Colonic mucosa (tissue), 4 donors: ENCODE data around the gene TAOK1. TPM values are rescaled to one million over a fixed set of nuclear protein-coding genes. Genes with fewer than 3 reads are reported as not detected.
A peak's percentile ranks its signal among the peaks of the same experiment; 100 is the strongest.

Source experiments
- DNase-seq: peaks from one replicate; pipeline ENCODE4 v3.0.0-alpha.2; 2020
- H3K27ac ChIP-seq: fragments of 200-600 bp; one replicate; pipeline ENCODE4 v1.8.0; 2021
- H3K27me3 ChIP-seq: fragments of 200-600 bp; one replicate; pipeline ENCODE4 v1.8.0; 2021
- H3K36me3 ChIP-seq: fragments of 200-600 bp; one replicate; pipeline ENCODE4 v1.8.0; 2021
- H3K4me1 ChIP-seq: fragments of 200-600 bp; one replicate; pipeline ENCODE4 v1.8.0; 2021; ENCODE audit warnings: mild to moderate bottlenecking
- H3K4me3 ChIP-seq: fragments of 200-600 bp; one replicate; pipeline ENCODE4 v1.8.0; 2021
- H3K9ac ChIP-seq, 2 donors: one replicate each; pipeline ENCODE4 v1.7.0; 2013; ENCODE audit warnings: control low read depth in 2 of 2, low read depth in 2 of 2, low read length in 2 of 2
- H3K9me3 ChIP-seq: fragments of 200-600 bp; one replicate; pipeline ENCODE4 v1.8.0; 2021
- intact Hi-C: fragments of 100-400 bp; cut with DNase I; formaldehyde crosslinking; loops from one replicate; pipeline ENCODE4 v1.14.1; 2022
- total RNA-seq, 2 donors: library from RNA; stranded (reverse); fragmentation: NEBNext Ultra II Directional in 1 of 2; extraction: Animal tissue kit (Norgen Biotek cat#: 25700) in 1 of 2; gene quantifications; one replicate each; pipeline ENCODE4 v1.2.1, GENCODE V29; 2021
- TF ChIP-seq, protein P1 (sequence below): fragments of 200-600 bp; IDR thresholded peaks from one replicate; pipeline ENCODE4 v1.8.0; 2022; ENCODE audit warnings: antibody characterized with exemption, mild to moderate bottlenecking
- donor health status: healthy.
- donor health status: DM: no; HTN: no; CAD: no.
- donor health status: DM: no; HTN: no; CAD: no.

The TAOK1 gene
- total RNA-seq, 2 donors from 2014 or later: 42.1 to 57.1 TPM

- no peaks in the 10 kb centered on the region for H3K27me3 ChIP-seq
- TF ChIP-seq, protein P1, sequence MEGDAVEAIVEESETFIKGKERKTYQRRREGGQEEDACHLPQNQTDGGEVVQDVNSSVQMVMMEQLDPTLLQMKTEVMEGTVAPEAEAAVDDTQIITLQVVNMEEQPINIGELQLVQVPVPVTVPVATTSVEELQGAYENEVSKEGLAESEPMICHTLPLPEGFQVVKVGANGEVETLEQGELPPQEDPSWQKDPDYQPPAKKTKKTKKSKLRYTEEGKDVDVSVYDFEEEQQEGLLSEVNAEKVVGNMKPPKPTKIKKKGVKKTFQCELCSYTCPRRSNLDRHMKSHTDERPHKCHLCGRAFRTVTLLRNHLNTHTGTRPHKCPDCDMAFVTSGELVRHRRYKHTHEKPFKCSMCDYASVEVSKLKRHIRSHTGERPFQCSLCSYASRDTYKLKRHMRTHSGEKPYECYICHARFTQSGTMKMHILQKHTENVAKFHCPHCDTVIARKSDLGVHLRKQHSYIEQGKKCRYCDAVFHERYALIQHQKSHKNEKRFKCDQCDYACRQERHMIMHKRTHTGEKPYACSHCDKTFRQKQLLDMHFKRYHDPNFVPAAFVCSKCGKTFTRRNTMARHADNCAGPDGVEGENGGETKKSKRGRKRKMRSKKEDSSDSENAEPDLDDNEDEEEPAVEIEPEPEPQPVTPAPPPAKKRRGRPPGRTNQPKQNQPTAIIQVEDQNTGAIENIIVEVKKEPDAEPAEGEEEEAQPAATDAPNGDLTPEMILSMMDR: no peak
- H3K27ac ChIP-seq: no peak overlapping the region
- intact Hi-C loops: no loop called here
- peak overlapping the region in 1 of 2 donors; percentile 19 for H3K9ac ChIP-seq
- no peaks in the 10 kb centered on the region for H3K4me1 ChIP-seq
- H3K4me3 ChIP-seq: no peak overlapping the region
- no peaks in the 10 kb centered on the region for H3K9me3 ChIP-seq
- DNase-seq: no peak
- no peaks in the 10 kb centered on the region for H3K36me3 ChIP-seq
These were observed 6.5 kb upstream of the TAOK1 start for GRCh38 chr17:29383686-29384085.

DNA sequence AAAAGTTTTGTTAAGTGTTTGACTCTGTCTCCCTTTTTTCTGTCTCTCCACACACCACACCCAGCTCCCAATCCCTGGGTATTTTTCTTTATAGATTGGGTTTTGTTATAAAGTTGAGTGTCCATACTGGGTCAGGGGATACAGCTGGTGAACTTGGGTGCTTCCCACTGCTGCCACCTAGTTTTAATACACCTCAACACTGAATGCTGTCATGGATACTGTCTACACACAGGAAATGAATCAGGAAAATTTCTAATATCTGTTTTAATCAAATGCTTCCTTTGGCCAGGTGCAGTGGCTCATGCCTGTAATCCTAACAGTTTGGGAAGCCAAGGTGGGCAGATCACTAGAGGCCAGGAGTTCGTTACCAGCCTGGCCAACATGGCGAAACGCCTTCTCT, 5.3 kb upstream of the TAOK1 start:
- Histone ChIP-seq H3K27me3 (no peaks in the 10 kb centered on the region), H3K27ac (no peak overlapping the region), H3K4me3 (no peak overlapping the region), H3K4me1 (no peaks in the 10 kb centered on the region), H3K9ac (no peak overlapping the region), H3K9me3 (no peaks in the 10 kb centered on the region), H3K36me3 (no peaks in the 10 kb centered on the region)
- TF ChIP-seq, protein P1: no peak
- intact Hi-C loops: no loop called here
- no peak for DNase-seq

DNA sequence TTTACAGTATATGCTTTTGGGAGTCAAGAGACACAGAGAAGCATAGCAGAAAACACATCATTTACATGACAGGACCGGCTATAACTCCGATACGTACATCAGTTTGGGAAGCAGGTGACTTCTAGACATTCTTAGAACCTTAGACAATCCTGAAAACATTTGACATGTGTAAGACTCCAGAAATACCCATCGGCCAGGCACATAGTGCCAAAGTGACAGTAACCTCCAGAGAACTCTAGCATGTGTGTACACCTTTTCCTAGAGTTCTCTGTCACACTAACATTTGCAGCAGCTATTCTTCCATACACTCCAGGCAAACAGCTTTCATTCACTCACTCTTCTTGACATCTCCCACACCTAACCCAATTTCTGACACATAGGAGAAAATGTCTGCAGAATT, 3.4 kb upstream of the TAOK1 start:
- Histone ChIP-seq H3K36me3 (no peaks in the 10 kb centered on the region), H3K27me3 (no peaks in the 10 kb centered on the region), H3K27ac (no peak overlapping the region), H3K4me3 (no peak overlapping the region), H3K9me3 (no peaks in the 10 kb centered on the region), H3K4me1 (no peaks in the 10 kb centered on the region), H3K9ac (no peak overlapping the region)
- no peak for DNase-seq
- intact Hi-C loops: no loop called here
- TF ChIP-seq, protein P1: no peak

DNA sequence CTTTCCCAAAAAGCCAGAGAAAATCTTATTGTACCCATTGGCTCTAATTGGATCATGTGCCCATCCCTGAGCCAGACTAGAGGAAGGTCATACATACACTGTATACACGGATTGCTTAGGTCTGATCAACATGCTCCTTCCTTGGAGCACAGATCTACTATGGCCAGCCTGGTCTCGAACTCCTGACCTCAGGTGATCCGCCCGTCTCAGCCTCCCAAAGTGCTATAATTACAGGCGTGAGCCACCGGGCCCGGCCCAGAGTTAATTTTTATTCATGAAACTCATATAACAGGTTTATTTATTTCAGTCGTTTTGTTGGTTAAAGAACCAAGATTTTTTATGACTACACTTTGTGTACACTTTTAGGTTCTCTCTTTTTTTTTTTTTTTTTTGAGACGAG, 1.2 kb upstream of the TAOK1 start:
- Histone ChIP-seq H3K36me3 (no peaks in the 10 kb centered on the region), H3K4me3 (no peak overlapping the region), H3K27ac (no peak overlapping the region), H3K27me3 (no peaks in the 10 kb centered on the region), H3K9ac (no peak overlapping the region), H3K4me1 (no peaks in the 10 kb centered on the region), H3K9me3 (no peaks in the 10 kb centered on the region)
- intact Hi-C loops: no loop called here
- peak; percentile 55 for DNase-seq
- TF ChIP-seq, protein P1: no peak

DNA sequence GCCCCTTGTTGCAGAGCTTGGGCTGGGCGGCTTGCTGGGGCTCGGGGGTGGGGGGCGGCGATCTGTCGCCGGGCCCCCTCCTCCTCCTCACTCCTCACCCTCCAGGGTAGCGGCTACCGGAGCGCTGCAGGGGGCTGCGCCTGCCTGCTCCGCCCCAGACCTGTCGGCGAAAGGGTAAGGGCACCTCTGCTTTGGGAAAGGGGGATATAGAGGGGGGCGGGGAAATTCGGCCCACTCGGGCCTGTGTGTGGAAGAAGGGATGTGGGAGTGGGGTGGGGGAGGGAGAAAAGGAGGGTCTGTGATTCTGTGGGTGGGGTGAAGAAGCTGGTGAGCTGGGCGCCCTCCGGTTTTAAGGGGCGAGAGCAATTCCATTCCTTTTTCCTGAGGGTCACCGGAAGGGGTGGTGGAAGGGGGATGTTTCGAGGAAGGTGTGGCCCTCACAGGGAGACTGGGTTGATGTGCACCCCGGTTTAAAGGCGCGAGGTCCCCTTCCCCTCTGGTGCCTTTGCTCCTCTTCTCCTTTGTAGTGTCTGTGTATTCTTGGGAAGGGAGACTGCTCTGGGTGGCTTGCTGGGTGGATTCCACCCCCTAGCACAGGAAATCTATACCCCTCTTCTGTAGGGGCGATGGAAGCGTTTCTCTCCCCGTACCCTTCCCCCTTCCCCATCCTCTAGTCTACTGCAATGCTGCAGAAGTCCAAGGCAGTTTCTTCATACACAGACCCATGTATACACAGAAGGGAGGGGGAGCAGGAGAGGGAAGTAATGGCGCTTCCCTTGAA, 878 bp downstream of the TAOK1 start:
- DNase-seq: peak; percentile 37
- Histone ChIP-seq H3K36me3 (no peaks in the 10 kb centered on the region), H3K9ac (peak overlapping the region; percentile 78 to 92), H3K27me3 (no peaks in the 10 kb centered on the region), H3K4me3 (peak overlapping the region; percentile 94), H3K9me3 (no peaks in the 10 kb centered on the region), H3K27ac (peak overlapping the region; percentile 98), H3K4me1 (no peaks in the 10 kb centered on the region)
- intact Hi-C loops: no loop called here
- TF ChIP-seq, protein P1: no peak
